Endothelial cell of umbilical vein (primary cell): ENCODE results near the gene TFDP2. TPM values are rescaled to one million over a fixed set of nuclear protein-coding genes. Genes with fewer than 3 reads are reported as not detected.

Experiments used
- BruUV-seq: library from RNA; stranded (reverse); fragments of 400-500 nt; replicated peaks from 2 replicates; lab custom pipeline; 2021; lab: Mats Ljungman, UMichigan
- CTCF ChIA-PET: fragments of 300-600, 350-600 bp; sonication (Branson Sonifier 250); formaldehyde crosslinking; loops from one replicate; lab custom pipeline; 2021; ENCODE audit warnings: antibody characterized with exemption, inconsistent platforms; lab: Charles Lee
- POLR2A ChIA-PET: fragments of 300-600, 350-600 bp; sonication (Branson Sonifier 250); formaldehyde crosslinking; loops from one replicate; lab custom pipeline; 2021; ENCODE audit warnings: antibody characterized with exemption, inconsistent platforms; lab: Charles Lee
- DNase-seq: peaks from one replicate; pipeline ENCODE4 v3.0.0-alpha.2; 2011; ENCODE audit warnings: low read depth, low spot score
- FAIRE-seq: peaks from 2 replicates; lab custom pipeline; 2011; peaks lifted over from hg19 to GRCh38; lab: Jason Lieb, UNC
- H2AFZ ChIP-seq: 2 replicates; pipeline ENCODE4 v1.6.0; 2012; ENCODE audit warnings: low read depth, low read length, control low read depth, inconsistent platforms
- H3K27ac ChIP-seq: 2 replicates; pipeline ENCODE4 v1.5.1; 2011; ENCODE audit warnings: low read depth, mild to moderate bottlenecking, control low read depth, low read length, moderate library complexity; ENCODE audit not compliant: insufficient read depth
- H3K27me3 ChIP-seq, 2 experiments: 2 replicates each; pipeline versions ENCODE4 v1.6.0 to v1.6.1; 2011; ENCODE audit warnings: low read length in 2 of 2, mixed read lengths in 1 of 2; ENCODE audit not compliant: control insufficient read depth in 2 of 2, insufficient read depth in 2 of 2
- H3K36me3 ChIP-seq, 2 experiments: 2 replicates in 1 of 2; 3 replicates in 1 of 2; pipeline ENCODE4 v1.5.1; 2011; ENCODE audit warnings: low read length in 2 of 2, mild to moderate bottlenecking in 1 of 2, moderate library complexity in 1 of 2; ENCODE audit not compliant: control insufficient read depth in 2 of 2, insufficient read depth in 2 of 2; ENCODE audit errors: extremely low read depth in 1 of 2
- H3K4me1 ChIP-seq: 3 replicates; pipeline ENCODE4 v1.5.1; 2011; ENCODE audit warnings: mild to moderate bottlenecking, low read length; ENCODE audit not compliant: control insufficient read depth, insufficient read depth; ENCODE audit errors: extremely low read depth
- H3K4me2 ChIP-seq: 2 replicates; pipeline ENCODE4 v1.6.1; 2011; ENCODE audit warnings: low read length, control low read depth, mixed read lengths; ENCODE audit not compliant: insufficient read depth
- H3K4me3 ChIP-seq, 3 experiments: fragments of 200-600 bp in 1 of 3; sonication (generic), shearing (Covaris generic) in 1 of 3; replicated peaks in 1 of 3; 2 replicates each; pipeline ENCODE4 v1.5.1; 2011 to 2016; ENCODE audit warnings: control low read depth in 3 of 3, low read length in 3 of 3, mild to moderate bottlenecking in 2 of 3, inconsistent platforms in 1 of 3, low read depth in 1 of 3, moderate library complexity in 1 of 3; ENCODE audit not compliant: insufficient read depth in 1 of 3
- H3K79me2 ChIP-seq: 2 replicates; pipeline ENCODE4 v1.6.0; 2012; ENCODE audit warnings: low read length, inconsistent platforms; ENCODE audit not compliant: control insufficient read depth, insufficient read depth
- H3K9ac ChIP-seq: replicated peaks from 2 replicates; pipeline ENCODE3; 2011; ENCODE audit warnings: low read length, control low read depth; ENCODE audit not compliant: insufficient read depth; ENCODE audit errors: extremely low read depth
- H3K9me1 ChIP-seq: replicated peaks from 3 replicates; pipeline ENCODE4 v1.6.0; 2011; ENCODE audit warnings: mild to moderate bottlenecking, low read length; ENCODE audit not compliant: control insufficient read depth, insufficient read depth; ENCODE audit errors: extremely low read depth
- H3K9me3 ChIP-seq: replicated peaks from 2 replicates; pipeline ENCODE4 v1.5.1; 2012; ENCODE audit warnings: low read length, inconsistent platforms; ENCODE audit not compliant: control insufficient read depth, insufficient read depth
- H4K20me1 ChIP-seq: replicated peaks from 2 replicates; pipeline ENCODE3; 2011; ENCODE audit warnings: mild to moderate bottlenecking, low read length; ENCODE audit not compliant: control insufficient read depth, insufficient read depth; ENCODE audit errors: extremely low read depth
- CTCF ChIP-seq, 2 donors: IDR thresholded peaks; 1 replicate in 1 of 2; 2 replicates in 1 of 2; pipeline ENCODE4 v1.5.1; 2011; ENCODE audit warnings: low read length in 2 of 2, mild to moderate bottlenecking in 2 of 2, moderate library complexity in 2 of 2, control low read depth in 1 of 2, inconsistent platforms in 1 of 2, low read depth in 1 of 2; ENCODE audit not compliant: insufficient read depth in 1 of 2; ENCODE audit errors: extremely low read depth in 1 of 2
- EZH2 ChIP-seq: IDR thresholded peaks from 2 replicates; pipeline ENCODE4 v1.6.1; 2012; ENCODE audit warnings: borderline replicate concordance, low read depth, mild to moderate bottlenecking, moderate library complexity, low read length, inconsistent platforms; ENCODE audit not compliant: severe bottlenecking
- FOS ChIP-seq: IDR thresholded peaks from 2 replicates; pipeline ENCODE4 v1.6.1; 2011; ENCODE audit warnings: mild to moderate bottlenecking, low read length, moderate library complexity, borderline replicate concordance; ENCODE audit not compliant: insufficient read depth
- GATA2 ChIP-seq: IDR thresholded peaks from 2 replicates; pipeline ENCODE4 v1.7.0; 2011; ENCODE audit warnings: low read depth, mild to moderate bottlenecking, moderate library complexity, mixed read lengths, low read length; ENCODE audit not compliant: insufficient read length, insufficient read depth
- JUN ChIP-seq: IDR thresholded peaks from 2 replicates; pipeline ENCODE4 v1.6.1; 2011; ENCODE audit warnings: borderline replicate concordance, low read depth; ENCODE audit not compliant: insufficient read length, insufficient read depth
- MAX ChIP-seq: IDR thresholded peaks from 2 replicates; pipeline ENCODE4 v1.6.1; 2011; ENCODE audit not compliant: insufficient read depth, insufficient read length
- MYC ChIP-seq: IDR thresholded peaks from one replicate; pipeline ENCODE4 v1.6.1; 2011; ENCODE audit warnings: mild to moderate bottlenecking, low read depth, low read length
- POLR2A ChIP-seq: IDR thresholded peaks from 2 replicates; pipeline ENCODE4 v1.6.1; 2012; ENCODE audit warnings: low read depth, mild to moderate bottlenecking, control low read depth, low read length
- POLR2AphosphoS5 ChIP-seq: IDR thresholded peaks from 2 replicates; pipeline ENCODE4 v1.6.1; 2012; ENCODE audit warnings: low read depth, mild to moderate bottlenecking, control low read depth, low read length, moderate library complexity; ENCODE audit not compliant: insufficient read depth
- dilution Hi-C: fragments of 300-500 bp; cut with MboI; formaldehyde crosslinking; loops from one replicate; pipeline ENCODE4 v1.15.0; 2019; ENCODE audit warnings: low sequenced_read_pairs; ENCODE audit not compliant: extremely low pct_ligation_motif_present
- intact Hi-C: fragments of 100-400 bp; cut with micrococcal nuclease; formaldehyde crosslinking; loops from one replicate; pipeline ENCODE4 v1.10.0; 2022
- polyA plus RNA-seq, 4 experiments: library from polyadenylated mRNA; depleted of rRNA in 3 of 4; stranded (reverse) in 3 of 4; unstranded in 1 of 4; fragments of >200 nt; gene quantifications; 2 replicates each; pipeline versions ENCODE4 v1.2.1 to v1.2.3, GENCODE V29; 2011 to 2012; ENCODE audit warnings: missing spikeins in 1 of 4
- total RNA-seq: library from RNA; stranded (reverse); gene quantifications from 2 replicates; pipeline ENCODE4 v1.2.3, GENCODE V29; 2021

Gene TFDP2
- total and polyA plus RNA-seq, 2 donors (not counting 3 experiments of a cell fraction or from before 2014, with no cell fraction given): 8.5 to 21.5 TPM

- ChIA-PET CTCF (no interaction called here), POLR2A (no interaction called here)
- FAIRE-seq: no peak
- dilution Hi-C loops: no loop called here
- peaks cover 7% of the 10 kb centered on the region for H3K4me1 ChIP-seq
- BruUV-seq: no TSS peak
- intact Hi-C loops: no loop called here
- no peaks in the 10 kb centered on the region for H3K27me3 ChIP-seq
- H4K20me1 ChIP-seq: no peaks in the 10 kb centered on the region
- H3K4me3 ChIP-seq: no peak overlapping the region
- no peaks in the 10 kb centered on the region for H3K9me3 ChIP-seq
- no peak for DNase-seq
- no peaks in the 10 kb centered on the region for H3K9me1 ChIP-seq
- H3K27ac ChIP-seq: no peak overlapping the region
- no peak overlapping the region for H3K9ac ChIP-seq
- H2AFZ ChIP-seq: no peak overlapping the region
- no peaks in the 10 kb centered on the region for H3K79me2 ChIP-seq
- TF ChIP-seq EZH2 (no peak), GATA2 (no peak), CTCF (IDR thresholded peaks at IDR 0.05; ENCODE audit: extremely low read depth in 1 of 2, insufficient read depth in 1 of 2, low read depth in 1 of 2, low read length in 2 of 2) (no peak), MAX (no peak), POLR2A (no peak), POLR2AphosphoS5 (no peak), FOS (no peak), MYC (no peak), JUN (no peak)
- H3K36me3 ChIP-seq: no peaks in the 10 kb centered on the region
- no peak overlapping the region for H3K4me2 ChIP-seq
These were observed 119.6 kb downstream of the TFDP2 start for GRCh38 chr3:142029791-142030190.
